Measurements from ENCODE around the gene UBTD1. TPM values are rescaled to one million over a fixed set of nuclear protein-coding genes. Genes with fewer than 3 reads are reported as not detected.
A peak's percentile ranks its signal among the peaks of the same experiment; 100 is the strongest.

Gene UBTD1, protein sequence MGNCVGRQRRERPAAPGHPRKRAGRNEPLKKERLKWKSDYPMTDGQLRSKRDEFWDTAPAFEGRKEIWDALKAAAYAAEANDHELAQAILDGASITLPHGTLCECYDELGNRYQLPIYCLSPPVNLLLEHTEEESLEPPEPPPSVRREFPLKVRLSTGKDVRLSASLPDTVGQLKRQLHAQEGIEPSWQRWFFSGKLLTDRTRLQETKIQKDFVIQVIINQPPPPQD
- total RNA-seq, result 1 to 10 TPM; 1.7 to 2.1 TPM

DNA sequence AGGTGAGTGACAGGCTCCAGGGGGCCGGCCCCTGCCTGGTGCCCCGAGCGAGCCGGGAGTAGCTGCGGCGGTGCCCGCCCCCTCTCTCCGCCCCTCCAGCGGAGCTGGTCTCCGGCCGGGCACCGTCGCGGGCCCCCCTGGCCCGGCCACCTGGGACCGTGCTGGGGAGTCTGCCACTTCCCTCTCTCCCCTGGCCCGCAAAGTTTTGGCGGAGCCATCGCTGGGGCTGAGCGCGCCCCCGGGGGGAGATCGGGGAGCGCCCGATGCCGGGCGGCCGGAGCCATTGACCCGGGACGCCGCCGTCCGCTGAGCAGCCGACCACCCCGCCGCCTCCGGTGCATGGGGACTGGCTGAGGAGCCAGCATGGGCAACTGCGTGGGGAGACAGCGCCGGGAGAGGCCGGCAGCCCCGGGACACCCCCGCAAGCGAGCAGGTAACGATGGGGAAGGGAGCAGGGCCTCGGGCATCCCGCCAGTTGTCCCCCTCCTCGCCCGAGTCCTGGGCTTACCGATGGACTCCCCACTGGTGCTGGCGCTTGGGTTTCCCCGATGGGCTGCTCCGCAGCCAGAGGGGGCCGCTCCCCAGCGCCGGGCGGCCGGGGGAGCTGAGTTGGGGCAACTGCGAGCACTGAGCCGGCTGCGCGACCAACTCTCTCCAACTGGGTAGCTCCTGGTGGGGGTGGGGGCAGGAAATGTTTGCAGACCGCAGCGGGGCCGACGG, at the start of gene UBTD1:
TSS of gene UBTD1 (plus strand) at position 84 of the 720 bp plus-strand sequence. CDS start at position 364, 280 bp downstream.
- H3K9me3 Mint-ChIP-seq, result no peaks in the 10 kb centered on the region
- peaks cover 10% of the 10 kb centered on the region for H3K4me1 Mint-ChIP-seq
- peaks cover 14% of the 10 kb centered on the region for H3K27me3 Mint-ChIP-seq
- ATAC-seq (replicated peaks), result peak; percentile 1
- peak within 1 kb of the TSS; percentile 93 for H3K4me3 Mint-ChIP-seq
- H3K27ac Mint-ChIP-seq, result peak within 1 kb of the TSS; percentile 93
- peaks cover 38% of the 10 kb centered on the region for H3K36me3 Mint-ChIP-seq (ENCODE audit: low read depth)

DNA sequence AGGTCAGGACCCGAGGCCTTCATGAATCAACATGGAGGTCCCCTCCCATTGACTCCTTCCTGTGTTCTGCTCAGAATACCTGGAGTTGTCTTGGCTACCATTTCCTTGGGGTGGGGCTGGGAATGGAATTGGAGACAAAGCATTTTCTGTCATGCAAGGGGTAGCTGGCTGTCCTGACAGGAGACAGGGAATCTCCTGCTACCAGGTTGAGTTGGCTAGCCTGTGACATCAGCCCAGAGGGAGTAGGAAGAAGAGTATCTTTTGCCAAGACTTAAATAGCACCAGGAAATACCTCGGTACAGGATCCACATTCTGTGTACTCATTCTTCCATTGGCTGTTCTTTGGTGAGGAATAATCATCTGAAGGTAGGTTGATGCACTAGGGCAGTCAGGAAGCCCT, 47.9 kb upstream of the UBTD1 start:
- Mint-ChIP-seq H3K4me1 (peaks cover 41% of the 10 kb centered on the region), H3K4me3 (no peak overlapping the region), H3K36me3 (ENCODE audit: low read depth) (peaks cover 78% of the 10 kb centered on the region), H3K27ac (peak overlapping the region; percentile 70), H3K27me3 (no peaks in the 10 kb centered on the region), H3K9me3 (no peaks in the 10 kb centered on the region)
- no peak for ATAC-seq (replicated peaks)

GRCh38 chr10:97451605-97452004, 47.1 kb upstream of the UBTD1 start:
- Mint-ChIP-seq H3K9me3 (no peaks in the 10 kb centered on the region), H3K4me1 (peaks cover 41% of the 10 kb centered on the region), H3K4me3 (no peak overlapping the region), H3K27me3 (no peaks in the 10 kb centered on the region), H3K36me3 (ENCODE audit: low read depth) (peaks cover 78% of the 10 kb centered on the region), H3K27ac (peak overlapping the region; percentile 96)
- no peak for ATAC-seq (replicated peaks)

- Mint-ChIP-seq H3K27me3 (no peaks in the 10 kb centered on the region), H3K4me3 (no peak overlapping the region), H3K9me3 (no peaks in the 10 kb centered on the region), H3K4me1 (peaks cover 41% of the 10 kb centered on the region), H3K36me3 (ENCODE audit: low read depth) (peaks cover 85% of the 10 kb centered on the region), H3K27ac (peak overlapping the region; percentile 96)
- ATAC-seq (replicated peaks), result no peak
Observed at GRCh38 chr10:97452352-97452751, 46.4 kb upstream of the UBTD1 start.

- Mint-ChIP-seq H3K9me3 (no peaks in the 10 kb centered on the region), H3K27me3 (no peaks in the 10 kb centered on the region), H3K4me3 (peak overlapping the region; percentile 66), H3K36me3 (ENCODE audit: low read depth) (peaks cover 91% of the 10 kb centered on the region), H3K4me1 (peaks cover 34% of the 10 kb centered on the region), H3K27ac (peak overlapping the region; percentile 96)
- ATAC-seq (replicated peaks), result peak; percentile 78
Observed at GRCh38 chr10:97454330-97455036, 44.2 kb upstream of the UBTD1 start.

DNA sequence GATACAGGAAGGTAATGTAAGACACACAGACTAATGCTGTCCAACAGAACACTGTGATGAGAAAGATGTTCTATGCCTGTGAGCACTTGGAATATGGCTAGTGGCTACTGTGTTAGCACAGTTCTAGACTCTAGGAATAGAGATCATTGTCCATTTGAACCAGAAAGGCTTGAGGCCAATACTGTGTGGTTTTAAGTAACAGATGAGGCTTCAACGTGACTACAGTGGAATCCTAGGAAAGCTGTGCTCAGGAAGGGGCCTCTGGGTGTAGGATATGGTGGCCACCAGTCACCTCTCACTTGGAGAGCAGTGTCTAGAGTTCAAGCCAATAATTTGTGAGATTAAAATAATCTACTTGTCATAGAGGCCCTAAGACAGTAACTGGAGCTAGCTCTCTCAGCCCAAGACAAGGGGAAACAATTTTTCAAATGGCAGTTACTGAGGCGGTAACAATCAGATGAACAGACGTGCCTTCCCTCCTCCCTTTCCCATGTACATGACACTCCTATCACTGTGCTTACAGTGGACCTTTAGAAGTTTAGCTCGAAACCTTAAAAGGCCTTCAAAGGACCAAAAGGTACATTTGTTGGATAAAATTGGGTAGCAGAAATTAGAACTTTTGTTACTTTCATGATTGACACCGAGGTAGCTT, 42.6 kb upstream of the UBTD1 start:
- peaks cover 97% of the 10 kb centered on the region for H3K36me3 Mint-ChIP-seq (ENCODE audit: low read depth)

DNA sequence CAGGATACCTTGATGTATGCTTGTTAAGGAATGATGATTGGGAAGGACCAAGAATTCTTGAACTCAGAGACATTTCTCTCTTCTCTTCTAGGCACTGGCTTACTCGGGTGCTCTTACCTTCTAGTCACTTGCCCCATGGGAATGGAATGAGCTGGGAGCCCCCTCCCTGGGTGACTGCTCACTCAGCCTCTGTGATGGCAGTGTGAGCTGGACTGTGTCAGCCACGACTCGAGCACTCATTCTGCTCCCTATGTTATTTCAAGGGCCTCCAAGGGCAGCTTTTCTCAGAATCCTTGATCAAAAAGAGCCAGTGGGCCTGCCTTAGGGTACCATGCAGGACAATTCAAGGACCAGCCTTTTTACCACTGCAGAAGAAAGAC, 42.0 kb upstream of the UBTD1 start:
- no peaks in the 10 kb centered on the region for H3K9me3 Mint-ChIP-seq
- H3K27me3 Mint-ChIP-seq, result no peaks in the 10 kb centered on the region
- peaks cover 100% of the 10 kb centered on the region for H3K36me3 Mint-ChIP-seq (ENCODE audit: low read depth)
- peaks cover 25% of the 10 kb centered on the region for H3K4me1 Mint-ChIP-seq
- H3K27ac Mint-ChIP-seq, result peak overlapping the region; percentile 73
- ATAC-seq (replicated peaks), result no peak
- no peak overlapping the region for H3K4me3 Mint-ChIP-seq

More for the DNA sequence above, 42.6 kb upstream of the UBTD1 start:
- peaks cover 25% of the 10 kb centered on the region for H3K4me1 Mint-ChIP-seq
- peak overlapping the region; percentile 96 for H3K27ac Mint-ChIP-seq
- ATAC-seq (replicated peaks), result no peak
- H3K4me3 Mint-ChIP-seq, result no peak overlapping the region
- no peaks in the 10 kb centered on the region for H3K27me3 Mint-ChIP-seq
- no peaks in the 10 kb centered on the region for H3K9me3 Mint-ChIP-seq

DNA sequence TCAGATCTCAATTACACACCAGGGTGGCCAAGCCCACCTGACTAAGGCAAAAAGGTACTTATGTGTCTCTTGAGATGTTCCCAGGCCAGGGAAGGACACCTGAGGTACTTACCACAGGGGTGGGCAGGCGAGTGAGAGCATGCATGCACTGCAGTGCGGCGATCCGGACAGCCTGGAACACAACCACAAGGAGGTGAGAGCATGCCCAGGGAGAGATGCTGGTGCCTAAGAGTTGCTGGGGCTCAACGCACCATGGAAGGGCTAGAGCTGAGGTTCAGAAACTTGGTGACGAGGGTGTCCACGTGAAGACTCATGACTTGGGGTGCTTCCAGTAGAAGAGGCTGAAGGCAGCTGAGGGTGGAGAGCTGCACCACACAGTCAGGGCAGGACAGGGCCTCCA, 39.6 kb upstream of the UBTD1 start:
- no peaks in the 10 kb centered on the region for H3K9me3 Mint-ChIP-seq
- peaks cover 100% of the 10 kb centered on the region for H3K36me3 Mint-ChIP-seq (ENCODE audit: low read depth)
- H3K27ac Mint-ChIP-seq, result peak overlapping the region; percentile 53
- no peaks in the 10 kb centered on the region for H3K27me3 Mint-ChIP-seq
- H3K4me1 Mint-ChIP-seq, result peaks cover 21% of the 10 kb centered on the region
- no peak overlapping the region for H3K4me3 Mint-ChIP-seq
- ATAC-seq (replicated peaks), result no peak

DNA sequence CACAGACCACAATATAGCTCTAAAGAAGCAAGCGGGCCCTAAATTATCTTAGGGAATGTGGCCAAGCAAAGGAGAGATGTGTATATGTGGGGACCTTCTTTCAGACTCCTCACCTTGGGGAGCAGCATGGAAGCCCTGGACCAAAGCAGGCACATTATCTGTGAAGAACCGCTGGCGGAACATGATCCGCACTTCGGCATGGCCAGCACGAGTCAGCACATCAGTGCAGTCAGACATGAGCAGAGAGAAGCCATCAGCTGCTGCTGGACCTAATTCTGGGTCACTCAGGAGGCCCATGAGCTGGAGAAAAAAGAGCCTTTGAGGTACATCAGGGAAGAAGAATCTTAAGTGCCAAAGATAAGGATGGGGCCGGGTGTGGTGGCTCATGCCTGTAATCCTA, 38.8 kb upstream of the UBTD1 start:
- H3K4me1 Mint-ChIP-seq, result peaks cover 15% of the 10 kb centered on the region
- H3K36me3 Mint-ChIP-seq (ENCODE audit: low read depth), result peaks cover 100% of the 10 kb centered on the region
- H3K27me3 Mint-ChIP-seq, result no peaks in the 10 kb centered on the region
- peak overlapping the region; percentile 53 for H3K27ac Mint-ChIP-seq
- H3K9me3 Mint-ChIP-seq, result no peaks in the 10 kb centered on the region
- no peak overlapping the region for H3K4me3 Mint-ChIP-seq
- ATAC-seq (replicated peaks), result no peak

DNA sequence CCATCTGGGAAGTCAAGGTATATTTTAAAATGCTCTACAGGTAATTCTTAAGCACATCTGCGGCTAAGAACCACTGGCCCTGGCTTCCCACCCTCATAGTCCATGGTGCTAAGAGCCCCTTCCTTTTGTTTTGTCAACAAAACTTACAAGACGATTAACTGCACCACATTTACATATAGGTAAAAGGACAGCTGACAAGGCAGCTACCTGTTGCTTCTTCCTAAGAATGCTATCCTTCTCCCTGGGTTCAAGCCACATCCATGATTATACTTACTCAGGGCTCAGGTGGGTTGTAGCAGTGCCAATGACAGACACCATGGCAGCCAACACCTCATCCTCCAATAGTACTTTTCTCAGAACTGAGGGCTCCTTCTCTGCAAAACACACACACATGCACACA, 36.4 kb upstream of the UBTD1 start:
- ATAC-seq (replicated peaks), result no peak
- peaks cover 9% of the 10 kb centered on the region for H3K4me1 Mint-ChIP-seq
- no peaks in the 10 kb centered on the region for H3K27me3 Mint-ChIP-seq
- H3K27ac Mint-ChIP-seq, result no peak overlapping the region
- H3K4me3 Mint-ChIP-seq, result no peak overlapping the region
- H3K9me3 Mint-ChIP-seq, result no peaks in the 10 kb centered on the region
- H3K36me3 Mint-ChIP-seq (ENCODE audit: low read depth), result peaks cover 100% of the 10 kb centered on the region

- Mint-ChIP-seq H3K4me3 (no peak overlapping the region), H3K27ac (peak overlapping the region; percentile 76), H3K36me3 (ENCODE audit: low read depth) (peaks cover 100% of the 10 kb centered on the region), H3K9me3 (no peaks in the 10 kb centered on the region), H3K4me1 (peaks cover 7% of the 10 kb centered on the region), H3K27me3 (no peaks in the 10 kb centered on the region)
- peak; percentile 64 for ATAC-seq (replicated peaks)
Observed at GRCh38 chr10:97463363-97464132, 35.2 kb upstream of the UBTD1 start.

DNA sequence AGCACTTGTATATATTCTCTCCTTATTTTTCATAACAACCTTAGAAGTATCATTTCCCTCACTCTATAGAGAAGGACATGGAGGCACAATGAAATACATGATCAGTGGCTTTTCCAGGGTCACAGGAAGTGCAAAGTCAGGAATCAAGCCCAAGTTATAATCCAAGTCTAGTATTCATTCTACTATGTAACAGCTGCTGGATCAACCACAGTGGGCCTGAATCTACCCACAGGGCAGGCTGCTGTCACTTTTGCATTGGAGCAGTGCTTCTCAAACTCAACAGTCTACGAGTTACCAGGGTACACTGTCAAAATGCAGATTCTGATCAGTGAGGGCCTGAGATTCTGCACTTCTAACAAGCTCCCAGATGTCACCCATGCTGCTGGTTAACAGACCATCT, 34.5 kb upstream of the UBTD1 start:
- peak; percentile 5 for ATAC-seq (replicated peaks)
- Mint-ChIP-seq H3K4me1 (peaks cover 5% of the 10 kb centered on the region), H3K27ac (peak overlapping the region; percentile 76), H3K4me3 (no peak overlapping the region), H3K9me3 (no peaks in the 10 kb centered on the region), H3K36me3 (ENCODE audit: low read depth) (peaks cover 100% of the 10 kb centered on the region), H3K27me3 (no peaks in the 10 kb centered on the region)

GRCh38 chr10:97465982-97466381, 32.7 kb upstream of the UBTD1 start:
- H3K27me3 Mint-ChIP-seq, result no peaks in the 10 kb centered on the region
- ATAC-seq (replicated peaks), result no peak
- H3K36me3 Mint-ChIP-seq (ENCODE audit: low read depth), result peaks cover 100% of the 10 kb centered on the region
- H3K4me3 Mint-ChIP-seq, result no peak overlapping the region
- no peak overlapping the region for H3K27ac Mint-ChIP-seq
- H3K9me3 Mint-ChIP-seq, result no peaks in the 10 kb centered on the region
- peaks cover 5% of the 10 kb centered on the region for H3K4me1 Mint-ChIP-seq

- Mint-ChIP-seq H3K4me1 (peaks cover 5% of the 10 kb centered on the region), H3K36me3 (ENCODE audit: low read depth) (peaks cover 99% of the 10 kb centered on the region), H3K4me3 (no peak overlapping the region), H3K9me3 (no peaks in the 10 kb centered on the region), H3K27ac (no peak overlapping the region), H3K27me3 (no peaks in the 10 kb centered on the region)
- no peak for ATAC-seq (replicated peaks)
Observed at GRCh38 chr10:97466755-97467154, 32.0 kb upstream of the UBTD1 start.

Data from activated T-helper 17 cell treated with anti-CD3 and anti-CD28 coated beads, Interleukin-2, amount 50 U/mL, for 72 hours (primary cell).